HCT116 (cell line): ENCODE data around the gene PGD. TPM values are rescaled to one million over a fixed set of nuclear protein-coding genes. Genes with fewer than 3 reads are reported as not detected.

ENCODE experiments used
- ATAC-seq: fragments of 200-7000 bp; cut with Tn5 transposase; 2 replicates; pipeline ENCODE4 v1.9.1; 2020; ENCODE audit warnings: mild to moderate bottlenecking, moderate library complexity
- BruUV-seq: library from RNA; stranded (reverse); fragments of 400-500 nt; replicated peaks from 2 replicates; lab custom pipeline; 2021; lab: Mats Ljungman, UMichigan
- CTCF ChIA-PET: fragments of 300-600 bp; sonication (Branson Sonifier 250); formaldehyde crosslinking; loops from one replicate; lab custom pipeline; 2021; ENCODE audit warnings: antibody characterized with exemption; lab: Charles Lee
- POLR2A ChIA-PET: fragments of 300-600, 350-600 bp; sonication (Branson Sonifier 250); formaldehyde crosslinking; loops from one replicate; lab custom pipeline; 2021; ENCODE audit warnings: antibody characterized with exemption; lab: Charles Lee
- RAD21 ChIA-PET, 2 experiments: fragments of 300-600 bp; sonication (Branson Sonifier 250); formaldehyde crosslinking; loops; one replicate each; lab custom pipeline; 2023; ENCODE audit warnings: low total read pairs in 2 of 2; ENCODE audit not compliant: uncharacterized antibody in 2 of 2, unreplicated experiment in 2 of 2, low non-redundant PET in 1 of 2; lab: Charles Lee
- DNase-seq: peaks from one replicate; pipeline ENCODE4 v3.0.0-alpha.2; 2010; ENCODE audit warnings: low read depth, low spot score
- H2AFZ ChIP-seq: fragments of 200-600 bp; shearing (Covaris generic), sonication (generic); 2 replicates; pipeline ENCODE4 v1.6.1; 2017; ENCODE audit warnings: low read depth, mixed run types, mixed read lengths, antibody characterized with exemption, low read length; ENCODE audit not compliant: poor library complexity, severe bottlenecking
- H3K27ac ChIP-seq: 2 replicates; pipeline ENCODE4 v1.5.1; 2012; ENCODE audit warnings: low read depth, low read length
- H3K27me3 ChIP-seq: fragments of 200-600 bp; sonication (generic); 2 replicates; pipeline ENCODE4 v1.6.1; 2016; ENCODE audit warnings: mixed run types, low read length, mixed read lengths; ENCODE audit not compliant: insufficient read depth
- H3K36me3 ChIP-seq, 2 experiments: fragments of 200-500 bp in 1 of 2; fragments of 200-600 bp in 1 of 2; sonication (Bioruptor generic) in 1 of 2; sonication (generic) in 1 of 2; 2 replicates each; pipeline versions ENCODE4 v1.5.1 to v1.6.1; 2014 to 2016; ENCODE audit warnings: low read length in 2 of 2, inconsistent platforms in 1 of 2, mixed read lengths in 1 of 2, mixed run types in 1 of 2; ENCODE audit not compliant: insufficient read depth in 2 of 2, control insufficient read depth in 1 of 2
- H3K4me1 ChIP-seq, 2 experiments: fragments of 200-600 bp in 1 of 2; sonication (generic) in 1 of 2; 2 replicates each; pipeline versions ENCODE4 v1.5.1 to v1.6.1; 2012 to 2017; ENCODE audit warnings: low read length in 2 of 2, inconsistent platforms in 1 of 2, mild to moderate bottlenecking in 1 of 2, mixed read lengths in 1 of 2, mixed run types in 1 of 2, moderate library complexity in 1 of 2; ENCODE audit not compliant: insufficient read depth in 2 of 2, control insufficient read depth in 1 of 2
- H3K4me2 ChIP-seq: fragments of 200-600 bp; sonication (generic); 2 replicates; pipeline ENCODE4 v1.6.1; 2017; ENCODE audit warnings: mixed run types, low read length, mixed read lengths
- H3K4me3 ChIP-seq, 2 experiments: fragments of 200-600 bp in 1 of 2; sonication (generic) in 1 of 2; replicated peaks in 1 of 2; 2 replicates each; pipeline ENCODE4 v1.5.1; 2011 to 2016; ENCODE audit warnings: low read length in 2 of 2, control low read depth in 1 of 2, low read depth in 1 of 2, mild to moderate bottlenecking in 1 of 2, mixed read lengths in 1 of 2, mixed run types in 1 of 2
- H3K79me2 ChIP-seq: fragments of 200-600 bp; sonication (generic); 2 replicates; pipeline ENCODE4 v1.6.1; 2017; ENCODE audit warnings: mild to moderate bottlenecking, mixed run types, low read length, moderate library complexity, mixed read lengths; ENCODE audit not compliant: insufficient read depth
- H3K9ac ChIP-seq: fragments of 200-600 bp; sonication (generic); 2 replicates; pipeline ENCODE4 v1.6.1; 2016; ENCODE audit warnings: low read length, mixed read lengths
- H3K9me2 ChIP-seq: fragments of 200-600 bp; sonication (generic), shearing (Covaris generic); 2 replicates; pipeline ENCODE4 v1.6.1; 2017; ENCODE audit warnings: mixed run types, mild to moderate bottlenecking, moderate library complexity; ENCODE audit not compliant: insufficient read depth
- H3K9me3 ChIP-seq, 2 experiments: fragments of 200-500 bp in 1 of 2; fragments of 200-600 bp in 1 of 2; sonication (Bioruptor generic) in 1 of 2; sonication (generic) in 1 of 2; 2 replicates each; pipeline ENCODE4 v1.6.1; 2014 to 2017; ENCODE audit warnings: low read length in 2 of 2, mixed read lengths in 2 of 2, inconsistent platforms in 1 of 2, low read depth in 1 of 2, mild to moderate bottlenecking in 1 of 2, mixed run types in 1 of 2, moderate library complexity in 1 of 2; ENCODE audit not compliant: control insufficient read depth in 1 of 2, insufficient read depth in 1 of 2
- H4K20me1 ChIP-seq: fragments of 200-600 bp; sonication (generic), shearing (Covaris generic); 2 replicates; pipeline ENCODE4 v1.6.1; 2017; ENCODE audit warnings: mixed run types, mild to moderate bottlenecking, moderate library complexity; ENCODE audit not compliant: insufficient read depth
- CBX3 ChIP-seq: IDR thresholded peaks from 2 replicates; pipeline ENCODE4 v1.6.1; 2012; ENCODE audit warnings: low read depth
- CEBPB ChIP-seq: IDR thresholded peaks from 2 replicates; pipeline ENCODE4 v1.6.1; 2012; ENCODE audit warnings: low read depth
- EGR1 ChIP-seq: IDR thresholded peaks from 2 replicates; pipeline ENCODE4 v1.6.1; 2012; ENCODE audit warnings: low read depth
- EZH2 ChIP-seq: fragments of 200-600 bp; sonication (generic); IDR thresholded peaks from 2 replicates; pipeline ENCODE4 v1.6.1; 2017; ENCODE audit warnings: antibody characterized with exemption, mixed run types
- EZH2phosphoT487 ChIP-seq: fragments of 200-600 bp; IDR thresholded peaks from 2 replicates; pipeline ENCODE4 v1.6.1; 2018; ENCODE audit warnings: antibody characterized with exemption, borderline replicate concordance
- FOSL1 ChIP-seq: IDR thresholded peaks from 2 replicates; pipeline ENCODE4 v1.6.1; 2012; ENCODE audit warnings: low read depth
- JUND ChIP-seq: IDR thresholded peaks from 2 replicates; pipeline ENCODE4 v1.6.1; 2012
- POLR2A ChIP-seq: IDR thresholded peaks from 2 replicates; pipeline ENCODE4 v1.7.0; 2011; ENCODE audit warnings: borderline replicate concordance; ENCODE audit not compliant: insufficient read depth, insufficient read length; ENCODE audit errors: extremely low read depth
- RAD21 ChIP-seq: IDR thresholded peaks from 2 replicates; pipeline ENCODE4 v1.6.1; 2012; ENCODE audit warnings: low read depth, mild to moderate bottlenecking
- SP1 ChIP-seq: IDR thresholded peaks from 2 replicates; pipeline ENCODE4 v1.6.1; 2012; ENCODE audit warnings: low read depth
- SRF ChIP-seq: IDR thresholded peaks from 2 replicates; pipeline ENCODE4 v1.6.1; 2012; ENCODE audit warnings: low read depth
- TCF7L2 ChIP-seq: IDR thresholded peaks from 2 replicates; pipeline ENCODE4 v1.7.0; 2011; ENCODE audit warnings: borderline replicate concordance, inconsistent platforms; ENCODE audit not compliant: insufficient read depth, insufficient read length; ENCODE audit errors: extremely low read depth
- YY1 ChIP-seq: IDR thresholded peaks from 2 replicates; pipeline ENCODE4 v1.6.1; 2011; ENCODE audit warnings: low read length, low read depth, moderate library complexity, mild to moderate bottlenecking; ENCODE audit not compliant: insufficient replicate concordance; ENCODE audit errors: extremely low read depth
- ZNF274 ChIP-seq: fragments of 200-500 bp; sonication (Bioruptor generic); IDR thresholded peaks from 2 replicates; pipeline ENCODE4 v1.6.1; 2014; ENCODE audit warnings: mild to moderate bottlenecking, low read depth, low read length, inconsistent platforms
- intact Hi-C: fragments of 100-400 bp; cut with micrococcal nuclease; formaldehyde crosslinking; loops from 2 replicates; pipeline ENCODE4 v1.10.0; 2022
- total RNA-seq: library from RNA; stranded (reverse); gene quantifications from one replicate; pipeline ENCODE4 v1.2.1, GENCODE V29; 2021; ENCODE audit not compliant: unreplicated experiment
- TF ChIP-seq, protein P1 (sequence below): IDR thresholded peaks from 2 replicates; pipeline ENCODE4 v1.6.1; 2011; ENCODE audit warnings: mild to moderate bottlenecking, low read length, moderate library complexity; ENCODE audit not compliant: insufficient replicate concordance; ENCODE audit errors: extremely low read depth

The PGD gene
- total RNA-seq, 1 experiment from 2014 or later: 144 TPM

DNA sequence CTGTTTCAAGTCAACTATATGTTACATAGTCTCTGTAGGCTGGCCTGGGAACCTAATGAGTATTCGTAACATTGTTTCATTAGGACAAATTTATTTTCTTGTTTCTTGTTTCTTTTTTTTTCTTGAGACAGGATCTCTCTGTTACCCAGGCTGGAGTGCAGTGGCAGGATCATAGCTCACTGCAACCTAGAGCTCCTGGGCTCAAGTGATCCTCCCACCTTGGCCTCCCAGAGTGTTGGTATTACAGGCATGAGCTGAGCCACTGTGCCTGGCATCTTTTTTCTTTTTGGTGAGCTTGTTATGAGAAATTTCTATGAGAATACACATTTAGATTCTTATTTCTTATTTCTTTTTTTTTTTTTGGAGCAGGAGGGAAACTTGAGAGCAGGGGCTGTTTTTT is 38.2 kb downstream of the PGD start:
- no TSS peak for BruUV-seq

More for the DNA sequence above, 38.2 kb downstream of the PGD start:
- POLR2A ChIA-PET: no interaction called here
- intact Hi-C loops: no loop called here
- H3K9me2 ChIP-seq: no peaks in the 10 kb centered on the region
- no peak overlapping the region for H3K4me3 ChIP-seq
- CTCF ChIA-PET: interaction anchor here (1.4 kb wide), 1 partner anchor 57 kb away, joined by 5 read pairs; no protein-coding TSS in a partner anchor
- H3K36me3 ChIP-seq: peaks cover 0 to 4% of the 10 kb centered on the region in 2 experiments; a peak in 1 of 4 replicates
- no peaks in the 10 kb centered on the region for H3K4me1 ChIP-seq
- RAD21 ChIA-PET: no interaction called here
- no peak overlapping the region for H2AFZ ChIP-seq
- no peak for ATAC-seq
- no peaks in the 10 kb centered on the region; the same call in 1 of the 2 replicates for H3K79me2 ChIP-seq
- no peaks in the 10 kb centered on the region for H4K20me1 ChIP-seq
- TF ChIP-seq TCF7L2 (no peak), YY1 (no peak), SRF (no peak), CBX3 (no peak), EZH2 (no peak), RAD21 (no peak), ZNF274 (no peak), JUND (no peak), POLR2A (no peak), EZH2phosphoT487 (no peak), CEBPB (no peak), EGR1 (no peak), FOSL1 (no peak), SP1 (no peak)
- TF ChIP-seq, protein P1, sequence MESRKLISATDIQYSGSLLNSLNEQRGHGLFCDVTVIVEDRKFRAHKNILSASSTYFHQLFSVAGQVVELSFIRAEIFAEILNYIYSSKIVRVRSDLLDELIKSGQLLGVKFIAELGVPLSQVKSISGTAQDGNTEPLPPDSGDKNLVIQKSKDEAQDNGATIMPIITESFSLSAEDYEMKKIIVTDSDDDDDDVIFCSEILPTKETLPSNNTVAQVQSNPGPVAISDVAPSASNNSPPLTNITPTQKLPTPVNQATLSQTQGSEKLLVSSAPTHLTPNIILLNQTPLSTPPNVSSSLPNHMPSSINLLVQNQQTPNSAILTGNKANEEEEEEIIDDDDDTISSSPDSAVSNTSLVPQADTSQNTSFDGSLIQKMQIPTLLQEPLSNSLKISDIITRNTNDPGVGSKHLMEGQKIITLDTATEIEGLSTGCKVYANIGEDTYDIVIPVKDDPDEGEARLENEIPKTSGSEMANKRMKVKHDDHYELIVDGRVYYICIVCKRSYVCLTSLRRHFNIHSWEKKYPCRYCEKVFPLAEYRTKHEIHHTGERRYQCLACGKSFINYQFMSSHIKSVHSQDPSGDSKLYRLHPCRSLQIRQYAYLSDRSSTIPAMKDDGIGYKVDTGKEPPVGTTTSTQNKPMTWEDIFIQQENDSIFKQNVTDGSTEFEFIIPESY: no peak
- no peaks in the 10 kb centered on the region for H3K27me3 ChIP-seq
- no peak overlapping the region for H3K9ac ChIP-seq
- no peak for DNase-seq
- H3K27ac ChIP-seq: no peak overlapping the region
- H3K9me3 ChIP-seq: no peaks in the 10 kb centered on the region
- no peak overlapping the region for H3K4me2 ChIP-seq
